K562 (cell line): Measurements from ENCODE around the gene C2orf42. TPM values are rescaled to one million over a fixed set of nuclear protein-coding genes. Genes with fewer than 3 reads are reported as not detected.
A peak's percentile ranks its signal among the peaks of the same experiment; 100 is the strongest.

Source experiments
- ARID1B ChIP-seq: fragments of 450-650 bp; IDR thresholded peaks from 2 replicates; pipeline ENCODE4 v1.6.1; 2016; ENCODE audit warnings: antibody characterized with exemption, mild to moderate bottlenecking, inconsistent platforms
- CHD4 ChIP-seq: fragments of 200-600 bp; sonication (generic); IDR thresholded peaks from 3 replicates; pipeline ENCODE4 v1.6.1; 2012; ENCODE audit warnings: low read depth, mild to moderate bottlenecking, mixed read lengths, low read length, inconsistent platforms; ENCODE audit not compliant: insufficient read depth, insufficient replicate concordance, poor library complexity, severe bottlenecking
- CTBP1 ChIP-seq: fragments of 450-650 bp; IDR thresholded peaks from 2 replicates; pipeline ENCODE4 v1.6.1; 2016; ENCODE audit warnings: borderline replicate concordance
- CXXC5 ChIP-seq: fragments of 250-450 bp; sonication (Bioruptor Pico); IDR thresholded peaks from 2 replicates; pipeline ENCODE4 v1.8.0; 2022; ENCODE audit warnings: inconsistent platforms, mild to moderate bottlenecking, moderate library complexity
- DMBX1 ChIP-seq: fragments of 250-450 bp; sonication (Bioruptor Pico); IDR thresholded peaks from 2 replicates; pipeline ENCODE4 v1.8.0; 2022; ENCODE audit warnings: inconsistent platforms, mild to moderate bottlenecking, moderate library complexity, borderline replicate concordance
- GATAD2A ChIP-seq: fragments of 450-650 bp; IDR thresholded peaks from 2 replicates; pipeline ENCODE4 v1.6.1; 2017
- HOXB6 ChIP-seq: fragments of 250-450 bp; sonication (Bioruptor Pico); IDR thresholded peaks from 2 replicates; pipeline ENCODE4 v1.5.1; 2022; ENCODE audit warnings: mild to moderate bottlenecking, borderline replicate concordance
- NFE2L1 ChIP-seq: fragments of 450-650 bp; IDR thresholded peaks from 2 replicates; pipeline ENCODE4 v1.6.1; 2016; ENCODE audit warnings: missing genetic modification characterization, low read depth, mild to moderate bottlenecking, missing compliant biosample characterization, moderate library complexity, borderline replicate concordance
- PHF20 ChIP-seq: fragments of 450-650 bp; IDR thresholded peaks from 2 replicates; pipeline ENCODE4 v1.6.1; 2018; ENCODE audit not compliant: partially characterized antibody
- RCOR1 ChIP-seq, 2 experiments: IDR thresholded peaks; 2 replicates each; pipeline ENCODE4 v1.6.1; 2012; ENCODE audit warnings: low read depth in 2 of 2, low read length in 2 of 2, borderline replicate concordance in 1 of 2, improper control_type of control experiment in 1 of 2
- TAF1 ChIP-seq: IDR thresholded peaks from 2 replicates; pipeline ENCODE4 v1.6.1; 2011; ENCODE audit warnings: mild to moderate bottlenecking, low read length, moderate library complexity; ENCODE audit not compliant: insufficient read depth, control insufficient read depth, severe bottlenecking; ENCODE audit errors: extremely low read depth
- TAF9B ChIP-seq: fragments of 450-650 bp; IDR thresholded peaks from 2 replicates; pipeline ENCODE4 v1.6.1; 2018; ENCODE audit warnings: mild to moderate bottlenecking; ENCODE audit not compliant: partially characterized antibody
- WHSC1 ChIP-seq: IDR thresholded peaks from one replicate; pipeline ENCODE4 v1.6.1; 2012; ENCODE audit warnings: low read length, control low read depth, inconsistent platforms
- ZNF717 ChIP-seq: fragments of 250-450 bp; sonication (Bioruptor Pico); IDR thresholded peaks from 2 replicates; pipeline ENCODE4 v1.5.0; 2021
- ZNF780A ChIP-seq: fragments of 250-450 bp; sonication (Bioruptor Pico); IDR thresholded peaks from 2 replicates; pipeline ENCODE4 v1.5.0; 2021; ENCODE audit warnings: mild to moderate bottlenecking
- polyA plus RNA-seq, 8 experiments: library from polyadenylated mRNA; depleted of rRNA in 4 of 8; stranded (reverse) in 5 of 8; unstranded in 3 of 8; fragments of >200 nt; fragmentation: Nextera tagmentation in 2 of 8; fragmentation: Illumina TruSeq in 1 of 8; extraction: Ambion mirVana in 2 of 8; extraction: Trizol in 1 of 8; gene quantifications; 2 replicates each; pipeline versions ENCODE4 v1.2.1 to v1.2.3, GENCODE V29; 2011 to 2014; ENCODE audit warnings: inconsistent platforms in 1 of 8, missing spikeins in 1 of 8
- total RNA-seq, 7 experiments: library from RNA; depleted of rRNA in 6 of 7; stranded (reverse); fragments of >200 nt in 6 of 7; fragmentation: Illumina TruSeq in 2 of 7; extraction: Trizol in 2 of 7; gene quantifications; 2 replicates each; pipeline versions ENCODE4 v1.2.1 to v1.2.3, GENCODE V29; 2011 to 2021; ENCODE audit warnings: low replicate concordance in 1 of 7
- TF ChIP-seq, protein P1 (sequence below), 2 experiments: fragments of 450-650 bp; IDR thresholded peaks; 2 replicates each; pipeline ENCODE4 v1.6.1; 2018; ENCODE audit warnings: mild to moderate bottlenecking in 2 of 2, low read depth in 1 of 2; ENCODE audit not compliant: partially characterized antibody in 2 of 2
- TF ChIP-seq, protein P2 (sequence below), 2 experiments: fragments of 450-650 bp; IDR thresholded peaks; 2 replicates each; pipeline ENCODE4 v1.6.1; 2016
- TF ChIP-seq, protein P3 (sequence below): fragments of 200-400 bp; formaldehyde crosslinking; IDR thresholded peaks from 2 replicates; pipeline ENCODE4 v1.6.1; 2017; ENCODE audit warnings: mild to moderate bottlenecking, low read depth, low read length, moderate library complexity

C2orf42 gene
- total and polyA plus RNA-seq, 9 of the 15 experiments (the other 6 are each of a cell fraction or from before 2014, with no cell fraction given) = 4.6 to 10.9 (median 7.5) TPM

- TF ChIP-seq PHF20 (peak; percentile 71), ZNF717 (CRISPR knock-in tag) (no peak), WHSC1 (no peak), ZNF780A (CRISPR knock-in tag) (no peak), CXXC5 (CRISPR knock-in tag) (peak; percentile 47), CTBP1 (peak; percentile 53), ARID1B (peak; percentile 24), RCOR1 (IDR thresholded peaks at IDR 0.05; ENCODE audit: borderline replicate concordance in 1 of 2, low read depth in 2 of 2, low read length in 2 of 2) (peak in 1 of 2 experiments; percentile 63; a peak in 1 of 4 replicates), NFE2L1 (tag) (no peak), TAF1 (peak; percentile 71), GATAD2A (peak; percentile 43; the same call in 1 of the 2 replicates), HOXB6 (CRISPR knock-in tag) (0 out of 2 replicates have a peak, but pooled peaks have one; percentile 15), DMBX1 (peak; percentile 48; the same call in 1 of the 2 replicates), CHD4 (no peak), TAF9B (peak; percentile 30)
- TF ChIP-seq, protein P1, sequence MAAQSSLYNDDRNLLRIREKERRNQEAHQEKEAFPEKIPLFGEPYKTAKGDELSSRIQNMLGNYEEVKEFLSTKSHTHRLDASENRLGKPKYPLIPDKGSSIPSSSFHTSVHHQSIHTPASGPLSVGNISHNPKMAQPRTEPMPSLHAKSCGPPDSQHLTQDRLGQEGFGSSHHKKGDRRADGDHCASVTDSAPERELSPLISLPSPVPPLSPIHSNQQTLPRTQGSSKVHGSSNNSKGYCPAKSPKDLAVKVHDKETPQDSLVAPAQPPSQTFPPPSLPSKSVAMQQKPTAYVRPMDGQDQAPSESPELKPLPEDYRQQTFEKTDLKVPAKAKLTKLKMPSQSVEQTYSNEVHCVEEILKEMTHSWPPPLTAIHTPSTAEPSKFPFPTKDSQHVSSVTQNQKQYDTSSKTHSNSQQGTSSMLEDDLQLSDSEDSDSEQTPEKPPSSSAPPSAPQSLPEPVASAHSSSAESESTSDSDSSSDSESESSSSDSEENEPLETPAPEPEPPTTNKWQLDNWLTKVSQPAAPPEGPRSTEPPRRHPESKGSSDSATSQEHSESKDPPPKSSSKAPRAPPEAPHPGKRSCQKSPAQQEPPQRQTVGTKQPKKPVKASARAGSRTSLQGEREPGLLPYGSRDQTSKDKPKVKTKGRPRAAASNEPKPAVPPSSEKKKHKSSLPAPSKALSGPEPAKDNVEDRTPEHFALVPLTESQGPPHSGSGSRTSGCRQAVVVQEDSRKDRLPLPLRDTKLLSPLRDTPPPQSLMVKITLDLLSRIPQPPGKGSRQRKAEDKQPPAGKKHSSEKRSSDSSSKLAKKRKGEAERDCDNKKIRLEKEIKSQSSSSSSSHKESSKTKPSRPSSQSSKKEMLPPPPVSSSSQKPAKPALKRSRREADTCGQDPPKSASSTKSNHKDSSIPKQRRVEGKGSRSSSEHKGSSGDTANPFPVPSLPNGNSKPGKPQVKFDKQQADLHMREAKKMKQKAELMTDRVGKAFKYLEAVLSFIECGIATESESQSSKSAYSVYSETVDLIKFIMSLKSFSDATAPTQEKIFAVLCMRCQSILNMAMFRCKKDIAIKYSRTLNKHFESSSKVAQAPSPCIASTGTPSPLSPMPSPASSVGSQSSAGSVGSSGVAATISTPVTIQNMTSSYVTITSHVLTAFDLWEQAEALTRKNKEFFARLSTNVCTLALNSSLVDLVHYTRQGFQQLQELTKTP (IDR thresholded peaks at IDR 0.05; ENCODE audit: low read depth in 1 of 2, partially characterized antibody in 2 of 2) = peak in 1 of 2 experiments; percentile 74
- TF ChIP-seq, protein P2, sequence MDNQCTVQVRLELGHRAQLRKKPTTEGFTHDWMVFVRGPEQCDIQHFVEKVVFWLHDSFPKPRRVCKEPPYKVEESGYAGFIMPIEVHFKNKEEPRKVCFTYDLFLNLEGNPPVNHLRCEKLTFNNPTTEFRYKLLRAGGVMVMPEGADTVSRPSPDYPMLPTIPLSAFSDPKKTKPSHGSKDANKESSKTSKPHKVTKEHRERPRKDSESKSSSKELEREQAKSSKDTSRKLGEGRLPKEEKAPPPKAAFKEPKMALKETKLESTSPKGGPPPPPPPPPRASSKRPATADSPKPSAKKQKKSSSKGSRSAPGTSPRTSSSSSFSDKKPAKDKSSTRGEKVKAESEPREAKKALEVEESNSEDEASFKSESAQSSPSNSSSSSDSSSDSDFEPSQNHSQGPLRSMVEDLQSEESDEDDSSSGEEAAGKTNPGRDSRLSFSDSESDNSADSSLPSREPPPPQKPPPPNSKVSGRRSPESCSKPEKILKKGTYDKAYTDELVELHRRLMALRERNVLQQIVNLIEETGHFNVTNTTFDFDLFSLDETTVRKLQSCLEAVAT (IDR thresholded peaks at IDR 0.05) = peak in 1 of 2 experiments; percentile 100; a peak in 2 of 4 replicates
- TF ChIP-seq, protein P3, sequence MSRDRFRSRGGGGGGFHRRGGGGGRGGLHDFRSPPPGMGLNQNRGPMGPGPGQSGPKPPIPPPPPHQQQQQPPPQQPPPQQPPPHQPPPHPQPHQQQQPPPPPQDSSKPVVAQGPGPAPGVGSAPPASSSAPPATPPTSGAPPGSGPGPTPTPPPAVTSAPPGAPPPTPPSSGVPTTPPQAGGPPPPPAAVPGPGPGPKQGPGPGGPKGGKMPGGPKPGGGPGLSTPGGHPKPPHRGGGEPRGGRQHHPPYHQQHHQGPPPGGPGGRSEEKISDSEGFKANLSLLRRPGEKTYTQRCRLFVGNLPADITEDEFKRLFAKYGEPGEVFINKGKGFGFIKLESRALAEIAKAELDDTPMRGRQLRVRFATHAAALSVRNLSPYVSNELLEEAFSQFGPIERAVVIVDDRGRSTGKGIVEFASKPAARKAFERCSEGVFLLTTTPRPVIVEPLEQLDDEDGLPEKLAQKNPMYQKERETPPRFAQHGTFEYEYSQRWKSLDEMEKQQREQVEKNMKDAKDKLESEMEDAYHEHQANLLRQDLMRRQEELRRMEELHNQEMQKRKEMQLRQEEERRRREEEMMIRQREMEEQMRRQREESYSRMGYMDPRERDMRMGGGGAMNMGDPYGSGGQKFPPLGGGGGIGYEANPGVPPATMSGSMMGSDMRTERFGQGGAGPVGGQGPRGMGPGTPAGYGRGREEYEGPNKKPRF = no peak
Observed at GRCh38 chr2:70104231-70105111, 86.3 kb downstream of the C2orf42 start (continued).
